HepG2 (cell line): ENCODE measurements around the gene HOXD8. TPM values are rescaled to one million over a fixed set of nuclear protein-coding genes. Genes with fewer than 3 reads are reported as not detected.

Experiments
- ATAC-seq: fragments of 200-7000 bp; cut with Tn5 transposase; 3 replicates; pipeline ENCODE4 v1.9.1; 2020; ENCODE audit warnings: mild to moderate bottlenecking, moderate library complexity
- BruUV-seq: library from RNA; stranded (reverse); fragments of 400-500 nt; replicated peaks from 2 replicates; lab custom pipeline; 2021; lab: Mats Ljungman, UMichigan
- CTCF ChIA-PET: fragments of 300-600 bp; formaldehyde crosslinking; extraction: SDS; loops from one replicate; lab custom pipeline; 2021; ENCODE audit warnings: low total read pairs, inconsistent platforms, low intra/inter-chr PET ratio; lab: Yijun Ruan, JAX
- POLR2A ChIA-PET: fragments of 350-600 bp; sonication (Branson Sonifier 250); formaldehyde crosslinking; loops from one replicate; lab custom pipeline; 2020; ENCODE audit warnings: antibody characterized with exemption, inconsistent platforms; lab: Yijun Ruan, JAX
- DNase-seq: peaks from one replicate; pipeline ENCODE4 v3.0.0-alpha.2; 2015; ENCODE audit warnings: low spot score
- FAIRE-seq: peaks from 3 replicates; lab custom pipeline; 2011; peaks lifted over from hg19 to GRCh38; lab: Jason Lieb, UNC
- H2AFZ ChIP-seq: one replicate; pipeline ENCODE4 v1.6.1; 2011; ENCODE audit warnings: low read length, inconsistent platforms
- H3K27ac ChIP-seq: fragments of 300-600 bp; 3 replicates; pipeline ENCODE4 v1.8.0; 2011; ENCODE audit warnings: mixed run types, mild to moderate bottlenecking, mixed read lengths, low read length, inconsistent platforms; ENCODE audit not compliant: insufficient read depth; ENCODE audit errors: extremely low read length
- H3K27me3 ChIP-seq, 2 experiments: fragments of 200-600 bp in 1 of 2; 2 replicates in 1 of 2; 3 replicates in 1 of 2; pipeline versions ENCODE4 v1.6.0 to v1.8.0; 2011; ENCODE audit warnings: low read length in 2 of 2, mild to moderate bottlenecking in 2 of 2, moderate library complexity in 2 of 2, inconsistent platforms in 1 of 2; ENCODE audit not compliant: insufficient read depth in 2 of 2, control insufficient read depth in 1 of 2
- H3K36me3 ChIP-seq, 2 experiments: fragments of 200-600 bp in 1 of 2; replicated peaks in 1 of 2; 2 replicates in 1 of 2; 3 replicates in 1 of 2; pipeline versions ENCODE4 v1.5.1 to v1.8.0; 2011; ENCODE audit warnings: low read length in 2 of 2, inconsistent platforms in 1 of 2; ENCODE audit not compliant: insufficient read depth in 2 of 2, control insufficient read depth in 1 of 2
- H3K4me1 ChIP-seq: 2 replicates; pipeline ENCODE4 v1.5.1; 2012; ENCODE audit warnings: low read length, inconsistent platforms; ENCODE audit not compliant: insufficient read depth
- H3K4me2 ChIP-seq: 2 replicates; pipeline ENCODE4 v1.6.0; 2011; ENCODE audit warnings: low read depth, low read length, inconsistent platforms
- H3K4me3 ChIP-seq, 3 experiments: fragments of 200-600 bp in 1 of 3; sonication (generic), shearing (Covaris generic) in 1 of 3; replicated peaks in 1 of 3; 2 replicates each; pipeline ENCODE4 v1.5.1; 2011 to 2016; ENCODE audit warnings: low read length in 3 of 3, inconsistent platforms in 2 of 3, low read depth in 2 of 3, mild to moderate bottlenecking in 2 of 3, control low read depth in 1 of 3, mixed read lengths in 1 of 3; ENCODE audit not compliant: insufficient read depth in 1 of 3
- H3K79me2 ChIP-seq: one replicate; pipeline ENCODE4 v1.6.1; 2011; ENCODE audit warnings: low read length, inconsistent platforms; ENCODE audit not compliant: insufficient read depth
- H3K9ac ChIP-seq: 2 replicates; pipeline ENCODE4 v1.6.0; 2011; ENCODE audit warnings: mild to moderate bottlenecking, low read depth, low read length, inconsistent platforms; ENCODE audit not compliant: insufficient read depth
- H3K9me3 ChIP-seq: 2 replicates; pipeline ENCODE4 v1.5.1; 2012; ENCODE audit warnings: mild to moderate bottlenecking, low read length
- H4K20me1 ChIP-seq: 2 replicates; pipeline ENCODE4 v1.6.0; 2011; ENCODE audit warnings: inconsistent platforms, mild to moderate bottlenecking, low read length, moderate library complexity; ENCODE audit not compliant: insufficient read depth
- CEBPB ChIP-seq: IDR thresholded peaks from 2 replicates; pipeline ENCODE4 v1.6.1; 2011; ENCODE audit warnings: low read depth, low read length, improper control_type of control experiment, borderline replicate concordance
- CEBPG ChIP-seq: IDR thresholded peaks from 2 replicates; pipeline ENCODE4 v1.6.1; 2016
- GATAD2A ChIP-seq: IDR thresholded peaks from 2 replicates; pipeline ENCODE4 v1.6.1; 2016
- HNF4A ChIP-seq: sonication (generic); formaldehyde crosslinking; IDR thresholded peaks from 2 replicates; pipeline ENCODE4 v1.4.0; 2020; ENCODE audit warnings: missing genetic modification reagents
- HNF4G ChIP-seq, 2 experiments: sonication (generic) in 1 of 2; formaldehyde crosslinking in 1 of 2; IDR thresholded peaks; 2 replicates each; pipeline versions ENCODE4 v1.4.0 to v1.6.1; 2011 to 2020; ENCODE audit warnings: borderline replicate concordance in 2 of 2, low read depth in 2 of 2, mild to moderate bottlenecking in 2 of 2, low read length in 1 of 2, missing genetic modification reagents in 1 of 2, moderate library complexity in 1 of 2
- KDM1A ChIP-seq: IDR thresholded peaks from 2 replicates; pipeline ENCODE4 v1.6.1; 2016; ENCODE audit warnings: missing compliant biosample characterization
- NCOR1 ChIP-seq: fragments of 200-600 bp; sonication (generic); IDR thresholded peaks from 2 replicates; pipeline ENCODE4 v1.7.0; 2017; ENCODE audit warnings: antibody characterized with exemption, low read length, borderline replicate concordance
- SMC3 ChIP-seq: IDR thresholded peaks from 2 replicates; pipeline ENCODE4 v1.6.1; 2011; ENCODE audit warnings: low read length, improper control_type of control experiment
- SP140L ChIP-seq: sonication (generic); formaldehyde crosslinking; IDR thresholded peaks from 2 replicates; pipeline ENCODE4 v1.4.0; 2020; ENCODE audit warnings: missing genetic modification reagents, borderline replicate concordance
- TRIM24 ChIP-seq: sonication (generic); formaldehyde crosslinking; IDR thresholded peaks from 2 replicates; pipeline ENCODE4 v1.8.0; 2022; ENCODE audit warnings: mild to moderate bottlenecking, missing genetic modification reagents
- ZKSCAN8 ChIP-seq: IDR thresholded peaks from 2 replicates; pipeline ENCODE4 v1.6.1; 2016; ENCODE audit warnings: borderline replicate concordance, missing genetic modification reagents, missing compliant biosample characterization
- ZNF124 ChIP-seq: sonication (generic); formaldehyde crosslinking; IDR thresholded peaks from 2 replicates; pipeline ENCODE4 v1.4.0; 2020; ENCODE audit warnings: missing genetic modification reagents
- ZNF17 ChIP-seq: sonication (generic); formaldehyde crosslinking; IDR thresholded peaks from 2 replicates; pipeline ENCODE4 v1.5.0; 2020; ENCODE audit warnings: mild to moderate bottlenecking, missing genetic modification reagents
- ZNF570 ChIP-seq: sonication (generic); formaldehyde crosslinking; IDR thresholded peaks from 2 replicates; pipeline ENCODE4 v1.4.0; 2020; ENCODE audit warnings: mild to moderate bottlenecking, missing genetic modification reagents, borderline replicate concordance
- WGBS: methylation state at CpG from one replicate; pipeline ENCODE4 v1.1.6; 2017; ENCODE audit warnings: low lambda C conversion rate; 5-methylcytosine and 5-hydroxymethylcytosine counted together
- in situ Hi-C: cut with HindIII; loops from 2 replicates; pipeline ENCODE4 v1.10.0; 2017; ENCODE audit warnings: low pct_unique_long_range_greater_than_20kb; ENCODE audit not compliant: extremely low pct_ligation_motif_present
- intact Hi-C: fragments of 100-400 bp; cut with micrococcal nuclease; formaldehyde crosslinking; loops from one replicate; pipeline ENCODE4 v1.10.0; 2022; ENCODE audit not compliant: unreplicated experiment
- polyA plus RNA-seq, 8 experiments: library from polyadenylated mRNA; depleted of rRNA in 3 of 8; stranded (reverse) in 7 of 8; unstranded in 1 of 8; fragments of >200 nt; fragmentation: Illumina TruSeq in 4 of 8; extraction: Trizol in 4 of 8; gene quantifications; 2 replicates each; pipeline versions ENCODE4 v1.2.1 to v1.2.3, GENCODE V29; 2011 to 2016; ENCODE audit warnings: low read depth in 4 of 8, missing spikeins in 1 of 8, mixed read lengths in 1 of 8; ENCODE audit not compliant: insufficient read depth in 1 of 8
- total RNA-seq, 5 experiments: library from RNA; depleted of rRNA; stranded (reverse); fragments of >200 nt; fragmentation: Illumina TruSeq; extraction: Trizol; gene quantifications; 2 replicates each; pipeline ENCODE4 v1.2.3, GENCODE V29; 2016; ENCODE audit warnings: low read depth in 1 of 5
- TF ChIP-seq, protein P1 (sequence below): sonication (generic); formaldehyde crosslinking; IDR thresholded peaks from 2 replicates; pipeline ENCODE4 v1.8.0; 2022; ENCODE audit warnings: mild to moderate bottlenecking, missing genetic modification reagents, borderline replicate concordance
- TF ChIP-seq, protein P2 (sequence below): sonication (generic); formaldehyde crosslinking; IDR thresholded peaks from 2 replicates; pipeline ENCODE4 v1.8.1; 2023; ENCODE audit warnings: mild to moderate bottlenecking, missing genetic modification reagents
- TF ChIP-seq, protein P3 (sequence below): sonication (generic); formaldehyde crosslinking; IDR thresholded peaks from 2 replicates; pipeline ENCODE4 v1.4.0; 2020; ENCODE audit warnings: missing genetic modification reagents, borderline replicate concordance
- TF ChIP-seq, protein P4 (sequence below): sonication (generic); formaldehyde crosslinking; IDR thresholded peaks from 2 replicates; pipeline ENCODE4 v1.8.0; 2022; ENCODE audit warnings: mild to moderate bottlenecking, missing genetic modification reagents, moderate library complexity

HOXD8 gene
- total and polyA plus RNA-seq, 2 of the 13 experiments (the other 11 are each of a cell fraction or from before 2014, with no cell fraction given): not detected

DNA sequence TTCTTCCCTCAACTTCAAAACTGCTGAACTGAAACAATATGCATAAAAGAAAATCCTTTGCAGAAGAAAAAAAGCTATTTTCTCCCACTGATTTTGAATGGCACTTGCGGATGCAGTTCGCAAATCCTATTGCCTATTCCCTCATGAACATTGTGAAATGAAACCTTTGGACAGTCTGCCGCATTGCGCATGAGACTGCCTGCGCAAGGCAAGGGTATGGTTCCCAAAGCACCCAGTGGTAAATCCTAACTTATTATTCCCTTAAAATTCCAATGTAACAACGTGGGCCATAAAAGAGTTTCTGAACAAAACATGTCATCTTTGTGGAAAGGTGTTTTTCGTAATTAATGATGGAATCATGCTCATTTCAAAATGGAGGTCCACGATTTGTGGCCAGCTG lies 8.4 kb downstream of the HOXD8 start:
- DNase-seq (peak; percentile 33), ATAC-seq (no peak), FAIRE-seq (peak; percentile 49)
- Histone ChIP-seq H2AFZ (no peak overlapping the region), H3K4me2 (no peak overlapping the region), H3K4me3 (no peak overlapping the region), H3K27me3 (peaks cover 9 to 91% of the 10 kb centered on the region in 2 experiments; a peak in 4 of 5 replicates), H3K9ac (no peak overlapping the region), H3K27ac (no peak overlapping the region), H3K79me2 (no peaks in the 10 kb centered on the region), H3K36me3 (no peaks in the 10 kb centered on the region), H3K4me1 (peaks cover 11% of the 10 kb centered on the region), H3K9me3 (no peaks in the 10 kb centered on the region), H4K20me1 (no peaks in the 10 kb centered on the region)
- BruUV-seq: no TSS peak
- intact Hi-C loops (no loop called here), in situ Hi-C loops (no loop called here)
- ChIA-PET POLR2A (no interaction called here), CTCF (no interaction called here)
- 37% methylated on average over 8 of the region's 8 CpGs for WGBS
- TF ChIP-seq NCOR1: peak; percentile 78; the same call in 1 of the 2 replicates
- TF ChIP-seq, protein P1, sequence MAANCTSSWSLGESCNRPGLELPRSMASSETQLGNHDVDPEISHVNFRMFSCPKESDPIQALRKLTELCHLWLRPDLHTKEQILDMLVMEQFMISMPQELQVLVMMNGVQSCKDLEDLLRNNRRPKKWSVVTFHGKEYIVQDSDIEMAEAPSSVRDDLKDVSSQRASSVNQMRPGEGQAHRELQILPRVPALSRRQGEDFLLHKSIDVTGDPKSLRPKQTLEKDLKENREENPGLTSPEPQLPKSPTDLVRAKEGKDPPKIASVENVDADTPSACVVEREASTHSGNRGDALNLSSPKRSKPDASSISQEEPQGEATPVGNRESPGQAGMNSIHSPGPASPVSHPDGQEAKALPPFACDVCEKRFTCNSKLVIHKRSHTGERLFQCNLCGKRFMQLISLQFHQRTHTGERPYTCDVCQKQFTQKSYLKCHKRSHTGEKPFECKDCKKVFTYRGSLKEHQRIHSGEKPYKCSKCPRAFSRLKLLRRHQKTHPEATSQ (CRISPR knock-in tag): no peak
- peak; percentile 82 for TF ChIP-seq CEBPG
- TF ChIP-seq ZKSCAN8 (CRISPR knock-in tag): no peak
- TF ChIP-seq KDM1A (CRISPR knock-in tag): no peak
- TF ChIP-seq, protein P2, sequence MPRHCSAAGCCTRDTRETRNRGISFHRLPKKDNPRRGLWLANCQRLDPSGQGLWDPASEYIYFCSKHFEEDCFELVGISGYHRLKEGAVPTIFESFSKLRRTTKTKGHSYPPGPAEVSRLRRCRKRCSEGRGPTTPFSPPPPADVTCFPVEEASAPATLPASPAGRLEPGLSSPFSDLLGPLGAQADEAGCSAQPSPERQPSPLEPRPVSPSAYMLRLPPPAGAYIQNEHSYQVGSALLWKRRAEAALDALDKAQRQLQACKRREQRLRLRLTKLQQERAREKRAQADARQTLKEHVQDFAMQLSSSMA (CRISPR knock-in tag): no peak
- TF ChIP-seq, protein P3, sequence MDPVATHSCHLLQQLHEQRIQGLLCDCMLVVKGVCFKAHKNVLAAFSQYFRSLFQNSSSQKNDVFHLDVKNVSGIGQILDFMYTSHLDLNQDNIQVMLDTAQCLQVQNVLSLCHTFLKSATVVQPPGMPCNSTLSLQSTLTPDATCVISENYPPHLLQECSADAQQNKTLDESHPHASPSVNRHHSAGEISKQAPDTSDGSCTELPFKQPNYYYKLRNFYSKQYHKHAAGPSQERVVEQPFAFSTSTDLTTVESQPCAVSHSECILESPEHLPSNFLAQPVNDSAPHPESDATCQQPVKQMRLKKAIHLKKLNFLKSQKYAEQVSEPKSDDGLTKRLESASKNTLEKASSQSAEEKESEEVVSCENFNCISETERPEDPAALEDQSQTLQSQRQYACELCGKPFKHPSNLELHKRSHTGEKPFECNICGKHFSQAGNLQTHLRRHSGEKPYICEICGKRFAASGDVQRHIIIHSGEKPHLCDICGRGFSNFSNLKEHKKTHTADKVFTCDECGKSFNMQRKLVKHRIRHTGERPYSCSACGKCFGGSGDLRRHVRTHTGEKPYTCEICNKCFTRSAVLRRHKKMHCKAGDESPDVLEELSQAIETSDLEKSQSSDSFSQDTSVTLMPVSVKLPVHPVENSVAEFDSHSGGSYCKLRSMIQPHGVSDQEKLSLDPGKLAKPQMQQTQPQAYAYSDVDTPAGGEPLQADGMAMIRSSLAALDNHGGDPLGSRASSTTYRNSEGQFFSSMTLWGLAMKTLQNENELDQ (CRISPR knock-in tag): no peak
- no peak for TF ChIP-seq ZNF124 (CRISPR knock-in tag)
- peak; percentile 81 for TF ChIP-seq HNF4G (IDR thresholded peaks at IDR 0.05; ENCODE audit: borderline replicate concordance, low read depth, low read length)
- TF ChIP-seq HNF4G (CRISPR knock-in tag; IDR thresholded peaks at IDR 0.05; ENCODE audit: borderline replicate concordance, low read depth): no peak
- TF ChIP-seq SP140L (CRISPR knock-in tag): 0 out of 2 replicates have a peak, but pooled peaks have one; percentile 38
- TF ChIP-seq GATAD2A (CRISPR knock-in tag): 0 out of 2 replicates have a peak, but pooled peaks have one; percentile 30
- TF ChIP-seq HNF4A: peak; percentile 88
- TF ChIP-seq ZNF570 (CRISPR knock-in tag): no peak
- TF ChIP-seq TRIM24 (CRISPR knock-in tag): 0 out of 2 replicates have a peak, but pooled peaks have one; percentile 38
- TF ChIP-seq, protein P4, sequence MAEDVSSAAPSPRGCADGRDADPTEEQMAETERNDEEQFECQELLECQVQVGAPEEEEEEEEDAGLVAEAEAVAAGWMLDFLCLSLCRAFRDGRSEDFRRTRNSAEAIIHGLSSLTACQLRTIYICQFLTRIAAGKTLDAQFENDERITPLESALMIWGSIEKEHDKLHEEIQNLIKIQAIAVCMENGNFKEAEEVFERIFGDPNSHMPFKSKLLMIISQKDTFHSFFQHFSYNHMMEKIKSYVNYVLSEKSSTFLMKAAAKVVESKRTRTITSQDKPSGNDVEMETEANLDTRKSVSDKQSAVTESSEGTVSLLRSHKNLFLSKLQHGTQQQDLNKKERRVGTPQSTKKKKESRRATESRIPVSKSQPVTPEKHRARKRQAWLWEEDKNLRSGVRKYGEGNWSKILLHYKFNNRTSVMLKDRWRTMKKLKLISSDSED (CRISPR knock-in tag): no peak
- TF ChIP-seq ZNF17 (CRISPR knock-in tag): no peak
- peak; percentile 96 for TF ChIP-seq CEBPB
- peak; percentile 14; the same call in 1 of the 2 replicates for TF ChIP-seq SMC3
